K562 (cell line): Measurements from ENCODE around the gene HDAC3. TPM values are rescaled to one million over a fixed set of nuclear protein-coding genes. Genes with fewer than 3 reads are reported as not detected.

Experiments
- CHD2 ChIP-seq: IDR thresholded peaks from 2 replicates; pipeline ENCODE4 v1.6.1; 2011; ENCODE audit warnings: low read depth, low read length
- ETV1 ChIP-seq: fragments of 450-650 bp; conservative IDR thresholded peaks from 2 replicates; pipeline ENCODE4 v1.6.1; 2016; ENCODE audit warnings: missing genetic modification characterization, control low read depth, low read depth, missing compliant biosample characterization
- MAFF ChIP-seq: IDR thresholded peaks from 2 replicates; pipeline ENCODE4 v1.6.1; 2012; ENCODE audit warnings: low read length, improper control_type of control experiment
- NFE2 ChIP-seq: IDR thresholded peaks from 2 replicates; pipeline ENCODE4 v1.6.1; 2014; ENCODE audit warnings: antibody characterized with exemption, low read depth
- POLR2AphosphoS5 ChIP-seq: IDR thresholded peaks from 2 replicates; pipeline ENCODE4 v1.6.1; 2011; ENCODE audit warnings: mild to moderate bottlenecking, low read depth, low read length, moderate library complexity; ENCODE audit not compliant: control insufficient read depth, insufficient read depth
- SAFB2 ChIP-seq: fragments of 200-400 bp; formaldehyde crosslinking; IDR thresholded peaks from 2 replicates; pipeline ENCODE4 v1.6.1; 2018; ENCODE audit warnings: borderline replicate concordance, low read length, low read depth, moderate library complexity; ENCODE audit not compliant: severe bottlenecking
- SIX5 ChIP-seq, 2 experiments: IDR thresholded peaks; 2 replicates each; pipeline ENCODE4 v1.6.1; 2011; ENCODE audit warnings: low read length in 2 of 2, borderline replicate concordance in 1 of 2, low read depth in 1 of 2, mild to moderate bottlenecking in 1 of 2, moderate library complexity in 1 of 2; ENCODE audit not compliant: insufficient read depth in 1 of 2
- SNAPC5 ChIP-seq: fragments of 250-450 bp; sonication (Bioruptor Pico); IDR thresholded peaks from 2 replicates; pipeline ENCODE4 v1.8.0; 2021; ENCODE audit warnings: moderate library complexity, mild to moderate bottlenecking, inconsistent platforms
- TAF7 ChIP-seq: fragments of 450-650 bp; IDR thresholded peaks from 2 replicates; pipeline ENCODE4 v1.6.1; 2016; ENCODE audit warnings: missing genetic modification characterization, missing compliant biosample characterization
- YBX1 ChIP-seq: fragments of 450-650 bp; IDR thresholded peaks from 2 replicates; pipeline ENCODE4 v1.7.1; 2016; ENCODE audit warnings: mild to moderate bottlenecking
- ZFP1 ChIP-seq: fragments of 450-650 bp; formaldehyde crosslinking; IDR thresholded peaks from 2 replicates; pipeline ENCODE4 v1.4.0; 2020; ENCODE audit warnings: mild to moderate bottlenecking, mixed read lengths
- ZNF407 ChIP-seq: fragments of 450-650 bp; IDR thresholded peaks from 2 replicates; pipeline ENCODE4 v1.6.1; 2016; ENCODE audit warnings: low read depth
- ZNF511 ChIP-seq: sonication (generic); formaldehyde crosslinking; IDR thresholded peaks from 2 replicates; pipeline ENCODE4 v1.8.0; 2022; ENCODE audit warnings: mild to moderate bottlenecking, missing genetic modification reagents
- ZNF583 ChIP-seq: fragments of 250-450 bp; sonication (Bioruptor Pico); IDR thresholded peaks from 2 replicates; pipeline ENCODE4 v1.4.0; 2020
- polyA plus RNA-seq, 8 experiments: library from polyadenylated mRNA; depleted of rRNA in 4 of 8; stranded (reverse) in 5 of 8; unstranded in 3 of 8; fragments of >200 nt; fragmentation: Nextera tagmentation in 2 of 8; fragmentation: Illumina TruSeq in 1 of 8; extraction: Ambion mirVana in 2 of 8; extraction: Trizol in 1 of 8; gene quantifications; 2 replicates each; pipeline versions ENCODE4 v1.2.1 to v1.2.3, GENCODE V29; 2011 to 2014; ENCODE audit warnings: inconsistent platforms in 1 of 8, missing spikeins in 1 of 8
- total RNA-seq, 7 experiments: library from RNA; depleted of rRNA in 6 of 7; stranded (reverse); fragments of >200 nt in 6 of 7; fragmentation: Illumina TruSeq in 2 of 7; extraction: Trizol in 2 of 7; gene quantifications; 2 replicates each; pipeline versions ENCODE4 v1.2.1 to v1.2.3, GENCODE V29; 2011 to 2021; ENCODE audit warnings: low replicate concordance in 1 of 7
- TF ChIP-seq, protein P1 (sequence below), 2 experiments: fragments of 450-650 bp in 1 of 2; sonication (generic) in 1 of 2; formaldehyde crosslinking; conservative IDR thresholded peaks; 2 replicates each; pipeline versions ENCODE4 v1.4.0 to v1.8.1; 2020 to 2022; ENCODE audit warnings: mild to moderate bottlenecking in 1 of 2, missing genetic modification reagents in 1 of 2
- TF ChIP-seq, protein P2 (sequence below): sonication (generic); formaldehyde crosslinking; IDR thresholded peaks from 2 replicates; pipeline ENCODE4 v1.8.0; 2023; ENCODE audit warnings: mild to moderate bottlenecking, missing genetic modification reagents

Gene HDAC3
- total and polyA plus RNA-seq, 9 of the 15 experiments (the other 6 are each of a cell fraction or from before 2014, with no cell fraction given), result 89.7 to 191 (median 119) TPM

DNA sequence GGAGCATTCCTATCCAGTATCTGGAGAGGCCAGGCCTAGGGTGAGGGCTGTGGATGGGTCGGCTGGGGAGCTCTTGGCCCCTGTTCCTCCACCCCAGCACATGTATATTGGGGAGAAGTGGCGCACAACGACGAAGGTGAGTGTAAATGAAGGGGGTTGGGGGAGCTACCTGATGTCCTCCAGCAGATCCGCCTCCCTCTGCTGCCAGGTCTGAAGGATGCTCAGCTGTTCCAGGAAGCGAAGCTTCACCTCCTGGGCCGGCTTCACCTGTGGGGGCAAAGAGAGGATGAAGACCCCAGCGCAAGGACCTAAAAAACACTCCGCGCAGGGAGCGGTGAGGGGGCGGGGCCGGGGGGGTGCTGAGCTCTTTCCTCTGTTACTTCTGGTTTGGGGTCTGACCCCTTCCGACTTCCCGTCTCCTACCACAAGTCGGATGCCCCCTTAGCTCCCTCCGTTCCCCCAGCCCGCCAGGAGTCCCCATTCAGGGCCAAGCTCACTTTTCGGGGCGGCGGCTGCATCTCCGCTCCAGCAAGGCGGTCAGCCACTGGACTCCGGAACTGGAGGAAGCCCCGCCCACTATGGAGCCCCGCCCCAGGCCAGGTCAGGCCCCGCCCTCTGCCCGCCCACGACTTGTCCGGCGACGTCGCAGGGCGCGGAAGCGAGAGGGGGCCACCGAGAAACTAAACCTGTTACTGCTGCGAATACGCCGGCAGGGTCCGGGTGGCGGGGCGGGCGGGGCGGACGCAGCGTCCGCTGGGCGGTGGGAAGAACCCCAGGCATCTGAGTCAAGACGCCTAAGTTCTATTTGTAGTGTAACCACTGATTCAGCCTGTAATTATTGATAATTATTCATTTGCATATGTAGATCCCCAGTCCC, 14.4 kb upstream of the HDAC3 start, which contains the start of gene FCHSD1 (continued):
- TF ChIP-seq TAF7 (tag) (no peak), SAFB2 (no peak), YBX1 (no peak), NFE2 (no peak), ZNF583 (CRISPR knock-in tag) (no peak), SIX5 (IDR thresholded peaks at IDR 0.05; ENCODE audit: borderline replicate concordance in 1 of 2, insufficient read depth in 1 of 2, low read depth in 1 of 2, low read length in 2 of 2) (no peak), SNAPC5 (CRISPR knock-in tag) (no peak), MAFF (no peak), CHD2 (no peak), ETV1 (tag) (0 out of 2 replicates have a peak, but pooled peaks have one; percentile 44), ZNF511 (CRISPR knock-in tag) (no peak), ZFP1 (no peak), POLR2AphosphoS5 (peak; percentile 58; the same call in 1 of the 2 replicates), ZNF407 (no peak)
- TF ChIP-seq, protein P1, sequence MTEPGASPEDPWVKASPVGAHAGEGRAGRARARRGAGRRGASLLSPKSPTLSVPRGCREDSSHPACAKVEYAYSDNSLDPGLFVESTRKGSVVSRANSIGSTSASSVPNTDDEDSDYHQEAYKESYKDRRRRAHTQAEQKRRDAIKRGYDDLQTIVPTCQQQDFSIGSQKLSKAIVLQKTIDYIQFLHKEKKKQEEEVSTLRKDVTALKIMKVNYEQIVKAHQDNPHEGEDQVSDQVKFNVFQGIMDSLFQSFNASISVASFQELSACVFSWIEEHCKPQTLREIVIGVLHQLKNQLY (CRISPR knock-in tag; conservative IDR thresholded peaks at IDR 0.05), result no peak
- TF ChIP-seq, protein P2, sequence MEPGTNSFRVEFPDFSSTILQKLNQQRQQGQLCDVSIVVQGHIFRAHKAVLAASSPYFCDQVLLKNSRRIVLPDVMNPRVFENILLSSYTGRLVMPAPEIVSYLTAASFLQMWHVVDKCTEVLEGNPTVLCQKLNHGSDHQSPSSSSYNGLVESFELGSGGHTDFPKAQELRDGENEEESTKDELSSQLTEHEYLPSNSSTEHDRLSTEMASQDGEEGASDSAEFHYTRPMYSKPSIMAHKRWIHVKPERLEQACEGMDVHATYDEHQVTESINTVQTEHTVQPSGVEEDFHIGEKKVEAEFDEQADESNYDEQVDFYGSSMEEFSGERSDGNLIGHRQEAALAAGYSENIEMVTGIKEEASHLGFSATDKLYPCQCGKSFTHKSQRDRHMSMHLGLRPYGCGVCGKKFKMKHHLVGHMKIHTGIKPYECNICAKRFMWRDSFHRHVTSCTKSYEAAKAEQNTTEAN (CRISPR knock-in tag), result no peak
